HG02981 (cell line): ENCODE results near the gene FAM118B.
A peak's percentile ranks its signal among the peaks of the same experiment; 100 is the strongest.
"Not testable (repeated sequence)": the region's sequence is repeated elsewhere in the genome, so short reads cannot be mapped to it uniquely, and the experiment has no call there.

Experiments used
- ATAC-seq: cut with Tn5 transposase; IDR thresholded peaks from one replicate; pipeline ENCODE4 v1.9.1; 2021; ENCODE audit warnings: mild to moderate bottlenecking, moderate library complexity; ENCODE audit not compliant: unreplicated experiment

FAM118B gene

GRCh38 chr11:126308271-126308671 lies 96.7 kb downstream of the FAM118B start:
- ATAC-seq: no peak

GRCh38 chr11:126308771-126309170 lies 97.2 kb downstream of the FAM118B start:
- not testable (repeated sequence) for ATAC-seq

- peak; percentile 32 for ATAC-seq
These were observed 98.8 kb downstream of the FAM118B start for GRCh38 chr11:126310200-126310991.

- ATAC-seq: no peak
These were observed 99.4 kb downstream of the FAM118B start for GRCh38 chr11:126310992-126311310.

- peak; percentile 77 for ATAC-seq
These were observed 100.1 kb downstream of the FAM118B start for GRCh38 chr11:126311401-126312291.
